SU-DHL-6 (cell line): ENCODE data around the gene KDM2A.

ENCODE experiments used
- H2AFZ ChIP-seq: fragments of 200-600 bp; sonication (generic); 2 replicates; pipeline ENCODE4 v1.6.1; 2014; ENCODE audit warnings: low read depth, mild to moderate bottlenecking, moderate library complexity, mixed read lengths, antibody characterized with exemption, low read length; ENCODE audit not compliant: severe bottlenecking
- H3F3A ChIP-seq: fragments of 200-600 bp; shearing (Covaris generic); 2 replicates; pipeline ENCODE4 v1.6.0; 2016; ENCODE audit warnings: antibody characterized with exemption, mild to moderate bottlenecking; ENCODE audit not compliant: insufficient read depth
- H3K27ac ChIP-seq: fragments of 200-600 bp; sonication (generic); 2 replicates; pipeline ENCODE4 v1.5.1; 2016; ENCODE audit warnings: low read depth, mild to moderate bottlenecking, low read length, moderate library complexity, mixed read lengths
- H3K27me3 ChIP-seq: fragments of 200-600 bp; sonication (generic), shearing (Covaris generic); 2 replicates; pipeline ENCODE4 v1.6.0; 2014; ENCODE audit warnings: mild to moderate bottlenecking, low read length
- H3K36me3 ChIP-seq: fragments of 200-600 bp; sonication (generic); 2 replicates; pipeline ENCODE4 v1.6.1; 2014; ENCODE audit warnings: mild to moderate bottlenecking, low read length, mixed read lengths
- H3K4me2 ChIP-seq: fragments of 300-600, 200-600 bp; shearing (Covaris generic), sonication (generic); 2 replicates; pipeline ENCODE4 v1.6.0; 2014; ENCODE audit warnings: low read length, low read depth, mild to moderate bottlenecking; ENCODE audit not compliant: poor library complexity, severe bottlenecking
- H3K4me3 ChIP-seq: fragments of 200-600 bp; sonication (generic); 2 replicates; pipeline ENCODE4 v1.5.1; 2014; ENCODE audit warnings: antibody characterized with exemption, low read length, mild to moderate bottlenecking, mixed read lengths; ENCODE audit not compliant: insufficient read depth, poor library complexity, severe bottlenecking
- H3K79me2 ChIP-seq: fragments of 200-600 bp; sonication (generic); 2 replicates; pipeline ENCODE4 v1.6.1; 2014; ENCODE audit warnings: mild to moderate bottlenecking, low read length, moderate library complexity; ENCODE audit not compliant: insufficient read depth
- H3K9ac ChIP-seq: fragments of 200-600 bp; sonication (generic); 2 replicates; pipeline ENCODE4 v1.7.0; 2014; ENCODE audit warnings: mild to moderate bottlenecking, low read length
- H3K9me2 ChIP-seq: fragments of 200-600 bp; sonication (generic); replicated peaks from 2 replicates; pipeline ENCODE4 v1.6.1; 2014; ENCODE audit warnings: low read length; ENCODE audit not compliant: insufficient read depth
- H3K9me3 ChIP-seq: fragments of 200-600 bp; sonication (generic); 2 replicates; pipeline ENCODE4 v1.6.1; 2014; ENCODE audit warnings: low read length, mixed read lengths; ENCODE audit not compliant: insufficient read depth
- H4K20me1 ChIP-seq: fragments of 200-600 bp; sonication (generic); 2 replicates; pipeline ENCODE4 v1.6.1; 2014; ENCODE audit warnings: low read depth, mild to moderate bottlenecking, antibody characterized with exemption, low read length, moderate library complexity, mixed read lengths
- CTCF ChIP-seq: fragments of 200-600 bp; sonication (generic); IDR thresholded peaks from one replicate; pipeline ENCODE4 v1.5.1; 2017; ENCODE audit warnings: antibody characterized with exemption, mild to moderate bottlenecking, low read length, moderate library complexity; ENCODE audit not compliant: insufficient read depth, poor library complexity, severe bottlenecking
- EZH2phosphoT487 ChIP-seq: fragments of 200-600 bp; sonication (generic), shearing (Covaris generic); conservative IDR thresholded peaks from 2 replicates; pipeline ENCODE4 v1.6.1; 2018; ENCODE audit warnings: mild to moderate bottlenecking, antibody characterized with exemption, low read length, moderate library complexity, mixed read lengths

Gene KDM2A

GRCh38 chr11:67163006-67163405, 43.9 kb downstream of the KDM2A start:
- Histone ChIP-seq H3K4me3 (no peak overlapping the region), H3K27ac (no peak overlapping the region), H3K27me3 (no peaks in the 10 kb centered on the region), H4K20me1 (peaks cover 14% of the 10 kb centered on the region; the same call in 1 of the 2 replicates), H3K4me2 (no peak overlapping the region), H3K9me2 (no peaks in the 10 kb centered on the region), H2AFZ (no peak overlapping the region), H3F3A (peaks cover 21% of the 10 kb centered on the region), H3K9ac (no peak overlapping the region), H3K79me2 (peaks cover 85% of the 10 kb centered on the region), H3K36me3 (0 out of 2 replicates have a peak, but pooled peaks cover 3% of the 10 kb centered on the region), H3K9me3 (no peaks in the 10 kb centered on the region)
- no peak for TF ChIP-seq EZH2phosphoT487
- TF ChIP-seq CTCF: no peak

GRCh38 chr11:67165623-67166022, 46.6 kb downstream of the KDM2A start:
- Histone ChIP-seq H3F3A (peaks cover 21% of the 10 kb centered on the region), H3K4me3 (no peak overlapping the region), H3K9me3 (no peaks in the 10 kb centered on the region), H3K79me2 (peaks cover 81% of the 10 kb centered on the region), H2AFZ (no peak overlapping the region), H3K4me2 (no peak overlapping the region), H4K20me1 (0 out of 2 replicates have a peak, but pooled peaks cover 10% of the 10 kb centered on the region), H3K27ac (no peak overlapping the region), H3K36me3 (0 out of 2 replicates have a peak, but pooled peaks cover 3% of the 10 kb centered on the region), H3K9me2 (no peaks in the 10 kb centered on the region), H3K9ac (no peak overlapping the region), H3K27me3 (no peaks in the 10 kb centered on the region)
- TF ChIP-seq CTCF: no peak
- no peak for TF ChIP-seq EZH2phosphoT487

GRCh38 chr11:67167091-67167490, 48.0 kb downstream of the KDM2A start:
- TF ChIP-seq CTCF: no peak
- TF ChIP-seq EZH2phosphoT487: no peak
- H3K79me2 ChIP-seq: peaks cover 75% of the 10 kb centered on the region
- H4K20me1 ChIP-seq: 0 out of 2 replicates have a peak, but pooled peaks cover under 1% of the 10 kb centered on the region
- H2AFZ ChIP-seq: no peak overlapping the region
- H3K9me3 ChIP-seq: no peaks in the 10 kb centered on the region
- no peak overlapping the region for H3K4me3 ChIP-seq
- no peaks in the 10 kb centered on the region for H3K9me2 ChIP-seq
- no peak overlapping the region for H3K4me2 ChIP-seq
- no peak overlapping the region for H3K27ac ChIP-seq
- H3K36me3 ChIP-seq: 0 out of 2 replicates have a peak, but pooled peaks cover 3% of the 10 kb centered on the region
- H3K9ac ChIP-seq: no peak overlapping the region
- peaks cover 21% of the 10 kb centered on the region for H3F3A ChIP-seq
- H3K27me3 ChIP-seq: no peaks in the 10 kb centered on the region
